ENCODE measurements around the gene AMD1. TPM values are rescaled to one million over a fixed set of nuclear protein-coding genes. Genes with fewer than 3 reads are reported as not detected.

AMD1 gene
- total RNA-seq, 4 donors from 2014 or later = 37.1 to 61.9 (median 42.8) TPM

GRCh38 chr6:110880651-110881050 is 6.1 kb downstream of the AMD1 start:
- no peak overlapping the region for H3K4me3 ChIP-seq
- peaks cover 0 to 60% (median 18%) of the 10 kb centered on the region in 4 donors for H3K4me1 ChIP-seq
- no peak overlapping the region for H3K27ac ChIP-seq
- H3K9me3 ChIP-seq = no peaks in the 10 kb centered on the region
- TF ChIP-seq POLR2A (IDR thresholded peaks at IDR 0.05) = no peak
- TF ChIP-seq CTCF (IDR thresholded peaks at IDR 0.05) = no peak
- H3K27me3 ChIP-seq = no peaks in the 10 kb centered on the region
- H3K36me3 ChIP-seq = no peaks in the 10 kb centered on the region
- DNase-seq = no peak

GRCh38 chr6:110881546-110882273 is 7.1 kb downstream of the AMD1 start:
- H3K36me3 ChIP-seq = no peaks in the 10 kb centered on the region
- TF ChIP-seq POLR2A (IDR thresholded peaks at IDR 0.05) = no peak
- TF ChIP-seq CTCF (IDR thresholded peaks at IDR 0.05) = no peak
- no peak overlapping the region for H3K4me3 ChIP-seq
- H3K4me1 ChIP-seq = peaks cover 0 to 63% (median 18%) of the 10 kb centered on the region in 4 donors
- H3K9me3 ChIP-seq = no peaks in the 10 kb centered on the region
- no peak overlapping the region for H3K27ac ChIP-seq
- H3K27me3 ChIP-seq = no peaks in the 10 kb centered on the region
- DNase-seq = no peak

GRCh38 chr6:110882274-110882619 is 7.7 kb downstream of the AMD1 start:
- Histone ChIP-seq H3K4me3 (no peak overlapping the region), H3K9me3 (no peaks in the 10 kb centered on the region), H3K36me3 (no peaks in the 10 kb centered on the region), H3K4me1 (peaks cover 0 to 60% (median 15%) of the 10 kb centered on the region in 4 donors), H3K27me3 (no peaks in the 10 kb centered on the region), H3K27ac (no peak overlapping the region)
- no peak for DNase-seq
- no peak for TF ChIP-seq POLR2A (IDR thresholded peaks at IDR 0.05)
- no peak for TF ChIP-seq CTCF (IDR thresholded peaks at IDR 0.05)

- Histone ChIP-seq H3K36me3 (no peaks in the 10 kb centered on the region), H3K4me1 (peaks cover 0 to 54% (median 15%) of the 10 kb centered on the region in 4 donors), H3K27me3 (no peaks in the 10 kb centered on the region), H3K4me3 (no peak overlapping the region), H3K9me3 (no peaks in the 10 kb centered on the region), H3K27ac (no peak overlapping the region)
- TF ChIP-seq POLR2A (IDR thresholded peaks at IDR 0.05) = no peak
- TF ChIP-seq CTCF (IDR thresholded peaks at IDR 0.05) = no peak
- DNase-seq = no peak
Measured at GRCh38 chr6:110882824-110883554, 8.4 kb downstream of the AMD1 start.

GRCh38 chr6:110884321-110884720 is 9.7 kb downstream of the AMD1 start:
- H3K36me3 ChIP-seq = peaks cover 0 to under 1% (median 0%) of the 10 kb centered on the region in 3 donors
- H3K4me1 ChIP-seq = peaks cover 0 to 41% (median 15%) of the 10 kb centered on the region in 4 donors
- H3K27me3 ChIP-seq = no peaks in the 10 kb centered on the region
- no peak overlapping the region for H3K27ac ChIP-seq
- DNase-seq = no peak
- H3K9me3 ChIP-seq = no peaks in the 10 kb centered on the region
- TF ChIP-seq CTCF (IDR thresholded peaks at IDR 0.05) = no peak
- no peak for TF ChIP-seq POLR2A (IDR thresholded peaks at IDR 0.05)
- no peak overlapping the region for H3K4me3 ChIP-seq
